Mesenchymal stem cell (in vitro differentiated cells and primary cell): ENCODE data around the gene TRPV4.
A peak's percentile ranks its signal among the peaks of the same experiment; 100 is the strongest.

Source experiments
- DNase-seq: peaks from one replicate; pipeline ENCODE4 v3.0.0-alpha.2; 2013
- H2AFZ ChIP-seq: one replicate; pipeline ENCODE4 v1.6.1; 2013; ENCODE audit warnings: low read depth, mild to moderate bottlenecking, control low read depth, inconsistent platforms, low read length, moderate library complexity
- H2AK5ac ChIP-seq: 2 replicates; pipeline ENCODE4 v1.6.1; 2013; ENCODE audit warnings: low read length, moderate library complexity, mild to moderate bottlenecking, inconsistent platforms; ENCODE audit not compliant: severe bottlenecking
- H2BK120ac ChIP-seq: one replicate; pipeline ENCODE4 v1.6.1; 2013; ENCODE audit warnings: low read depth, mild to moderate bottlenecking, inconsistent platforms, low read length, moderate library complexity
- H2BK12ac ChIP-seq, 2 experiments: one replicate each; pipeline ENCODE4 v1.6.1; 2013; ENCODE audit warnings: inconsistent platforms in 2 of 2, low read length in 2 of 2, mild to moderate bottlenecking in 2 of 2, moderate library complexity in 2 of 2, control low read depth in 1 of 2
- H2BK15ac ChIP-seq: one replicate; pipeline ENCODE4 v1.6.1; 2013; ENCODE audit warnings: mild to moderate bottlenecking, low read depth, inconsistent platforms; ENCODE audit not compliant: poor library complexity, severe bottlenecking
- H2BK5ac ChIP-seq: 2 replicates; pipeline ENCODE4 v1.6.1; 2013; ENCODE audit warnings: low read depth, mild to moderate bottlenecking, low read length, control low read depth, inconsistent platforms; ENCODE audit not compliant: poor library complexity, severe bottlenecking
- H3K14ac ChIP-seq, 2 experiments: one replicate each; pipeline ENCODE4 v1.6.1; 2013; ENCODE audit warnings: inconsistent platforms in 2 of 2, low read length in 2 of 2, control low read depth in 1 of 2, mild to moderate bottlenecking in 1 of 2, moderate library complexity in 1 of 2
- H3K18ac ChIP-seq, 2 experiments: one replicate each; pipeline ENCODE4 v1.6.1; 2013; ENCODE audit warnings: inconsistent platforms in 2 of 2, low read length in 2 of 2, control low read depth in 1 of 2, low read depth in 1 of 2, mild to moderate bottlenecking in 1 of 2
- H3K23ac ChIP-seq, 2 experiments: one replicate each; pipeline ENCODE4 v1.6.1; 2013; ENCODE audit warnings: inconsistent platforms in 2 of 2, low read length in 2 of 2, mild to moderate bottlenecking in 2 of 2, moderate library complexity in 2 of 2, control low read depth in 1 of 2
- H3K27ac ChIP-seq: 2 replicates; pipeline ENCODE4 v1.5.1; 2013; ENCODE audit warnings: mild to moderate bottlenecking, moderate library complexity, low read length, control low read depth, inconsistent platforms; ENCODE audit not compliant: poor library complexity, severe bottlenecking
- H3K27me3 ChIP-seq, 2 experiments: 2 replicates each; pipeline versions ENCODE4 v1.6.1 to v1.7.0; 2013; ENCODE audit warnings: low read length in 2 of 2, mild to moderate bottlenecking in 2 of 2, moderate library complexity in 2 of 2, control low read depth in 1 of 2, inconsistent platforms in 1 of 2; ENCODE audit not compliant: control insufficient read depth in 1 of 2, insufficient read depth in 1 of 2
- H3K36me3 ChIP-seq, 2 experiments: 2 replicates each; pipeline versions ENCODE4 v1.6.1 to v1.7.0; 2013; ENCODE audit warnings: low read length in 2 of 2, control low read depth in 1 of 2, inconsistent platforms in 1 of 2, low read depth in 1 of 2, mild to moderate bottlenecking in 1 of 2; ENCODE audit not compliant: insufficient read depth in 2 of 2, control insufficient read depth in 1 of 2
- H3K4ac ChIP-seq, 2 experiments: one replicate each; pipeline ENCODE4 v1.6.1; 2013; ENCODE audit warnings: inconsistent platforms in 2 of 2, low read length in 2 of 2, mild to moderate bottlenecking in 2 of 2, moderate library complexity in 2 of 2, control low read depth in 1 of 2, low read depth in 1 of 2
- H3K4me1 ChIP-seq: 2 replicates; pipeline ENCODE4 v1.6.1; 2013; ENCODE audit warnings: low read depth, low read length, control low read depth; ENCODE audit not compliant: control insufficient read depth, insufficient read depth
- H3K4me2 ChIP-seq: 2 replicates; pipeline ENCODE4 v1.6.1; 2013; ENCODE audit warnings: low read length, mild to moderate bottlenecking, inconsistent platforms; ENCODE audit not compliant: poor library complexity, severe bottlenecking
- H3K4me3 ChIP-seq, 2 experiments: 2 replicates each; pipeline versions ENCODE4 v1.5.1 to v1.7.0; 2013; ENCODE audit warnings: low read length in 2 of 2, mild to moderate bottlenecking in 2 of 2, control low read depth in 1 of 2, low read depth in 1 of 2; ENCODE audit not compliant: insufficient read depth in 1 of 2
- H3K79me1 ChIP-seq: replicated peaks from 2 replicates; pipeline ENCODE4 v1.6.1; 2013; ENCODE audit warnings: mild to moderate bottlenecking, control low read depth, low read length, inconsistent platforms; ENCODE audit not compliant: poor library complexity, severe bottlenecking
- H3K9ac ChIP-seq: 2 replicates; pipeline ENCODE4 v1.7.0; 2013; ENCODE audit warnings: mild to moderate bottlenecking, low read length, moderate library complexity
- H3K9me3 ChIP-seq: 2 replicates; pipeline ENCODE4 v1.7.0; 2013; ENCODE audit warnings: mild to moderate bottlenecking, low read length; ENCODE audit not compliant: control insufficient read depth
- H4K8ac ChIP-seq: one replicate; pipeline ENCODE4 v1.6.1; 2013; ENCODE audit warnings: inconsistent platforms, mild to moderate bottlenecking, low read length, moderate library complexity
- H4K91ac ChIP-seq: one replicate; pipeline ENCODE4 v1.6.1; 2013; ENCODE audit warnings: mild to moderate bottlenecking, low read length, inconsistent platforms
- WGBS: methylation state at CpG from one replicate; pipeline ENCODE4 v1.1.7; 2013; ENCODE audit warnings: mixed read lengths; 5-methylcytosine and 5-hydroxymethylcytosine counted together

The TRPV4 gene

DNA sequence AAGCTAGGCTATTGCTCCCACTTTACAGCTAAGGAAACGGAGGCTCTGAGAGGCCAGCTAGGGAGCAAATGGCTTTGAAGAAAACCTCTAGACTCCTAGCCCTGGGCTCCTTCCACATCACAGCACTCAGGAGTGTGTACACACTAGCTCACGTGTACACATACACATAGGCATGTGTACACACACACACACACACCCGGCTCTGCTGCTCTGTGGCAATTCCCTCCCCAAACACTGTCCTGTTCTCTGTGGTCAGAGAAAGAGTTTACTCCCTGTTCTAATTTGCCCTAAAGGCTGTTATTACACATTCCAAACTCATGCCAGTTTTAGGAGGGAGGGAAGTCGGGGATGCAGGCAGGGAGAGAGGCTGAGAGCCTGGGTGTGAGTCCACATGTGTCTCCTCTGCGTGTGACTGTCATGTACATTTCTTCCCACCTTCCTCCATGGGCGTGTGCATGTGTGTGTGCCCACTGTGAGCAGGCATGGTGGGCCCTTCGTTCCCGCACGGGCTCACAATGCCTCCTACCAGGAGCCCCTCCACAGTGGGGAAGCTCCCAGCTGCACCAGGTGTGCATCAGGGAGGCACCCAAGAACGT, 14.2 kb downstream of the TRPV4 start:
- WGBS: 71% methylated on average over 10 of the region's 10 CpGs
- Histone ChIP-seq H2BK5ac (no peak overlapping the region), H3K18ac (no peak overlapping the region), H2BK120ac (no peak overlapping the region), H4K91ac (no peak overlapping the region), H3K79me1 (peaks cover 1% of the 10 kb centered on the region), H3K23ac (no peak overlapping the region), H2BK12ac (no peak overlapping the region), H4K8ac (no peak overlapping the region), H3K14ac (no peak overlapping the region), H3K4me2 (no peak overlapping the region), H3K9me3 (peaks cover 2% of the 10 kb centered on the region), H3K36me3 (peaks cover 3 to 7% of the 10 kb centered on the region in 2 experiments), H2AFZ (no peak overlapping the region), H3K4me1 (peaks cover 10% of the 10 kb centered on the region), H3K27me3 (peaks cover 4 to 14% of the 10 kb centered on the region in 2 experiments), H2AK5ac (no peak overlapping the region), H2BK15ac (no peak overlapping the region), H3K4ac (no peak overlapping the region), H3K4me3 (no peak overlapping the region), H3K27ac (no peak overlapping the region), H3K9ac (no peak overlapping the region)
- peak; percentile 9 for DNase-seq

DNA sequence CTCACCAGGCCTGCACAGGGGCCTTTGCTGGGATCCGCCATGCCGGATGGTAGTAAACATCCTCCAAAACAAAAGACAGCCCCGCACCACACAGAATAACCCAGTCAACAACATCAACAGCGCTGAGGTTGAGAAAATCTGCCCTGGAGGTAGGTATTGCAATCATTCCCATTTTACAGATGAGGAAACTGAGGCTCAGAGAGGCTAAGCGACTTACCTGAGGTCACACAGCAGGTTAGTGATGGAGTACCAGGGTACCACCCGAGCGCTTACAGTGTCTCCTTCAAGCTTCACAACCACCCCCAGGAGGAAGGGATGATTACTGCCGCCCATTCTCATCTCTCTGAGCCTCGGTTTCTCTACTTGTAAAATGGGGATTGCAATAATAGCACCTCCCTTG, 14.9 kb downstream of the TRPV4 start:
- H3K23ac ChIP-seq: no peak overlapping the region
- no peak overlapping the region for H3K4ac ChIP-seq
- no peak overlapping the region for H3K9ac ChIP-seq
- H2AFZ ChIP-seq: no peak overlapping the region
- H3K27me3 ChIP-seq: peaks cover 4 to 14% of the 10 kb centered on the region in 2 experiments
- H4K91ac ChIP-seq: no peak overlapping the region
- no peak overlapping the region for H3K4me3 ChIP-seq
- 94% methylated on average over 4 of the region's 9 CpGs for WGBS
- no peak overlapping the region for H3K4me2 ChIP-seq
- H2BK120ac ChIP-seq: no peak overlapping the region
- H3K9me3 ChIP-seq: peaks cover 8% of the 10 kb centered on the region
- peaks cover 7 to 9% of the 10 kb centered on the region in 2 experiments for H3K36me3 ChIP-seq
- no peak overlapping the region for H2BK15ac ChIP-seq
- H3K14ac ChIP-seq: no peak overlapping the region
- H4K8ac ChIP-seq: no peak overlapping the region
- no peak overlapping the region for H2BK12ac ChIP-seq
- H3K27ac ChIP-seq: no peak overlapping the region
- H3K4me1 ChIP-seq: peaks cover 9% of the 10 kb centered on the region
- DNase-seq: no peak
- H2AK5ac ChIP-seq: no peak overlapping the region
- H2BK5ac ChIP-seq: no peak overlapping the region
- no peak overlapping the region for H3K18ac ChIP-seq
- peaks cover 1% of the 10 kb centered on the region for H3K79me1 ChIP-seq

DNA sequence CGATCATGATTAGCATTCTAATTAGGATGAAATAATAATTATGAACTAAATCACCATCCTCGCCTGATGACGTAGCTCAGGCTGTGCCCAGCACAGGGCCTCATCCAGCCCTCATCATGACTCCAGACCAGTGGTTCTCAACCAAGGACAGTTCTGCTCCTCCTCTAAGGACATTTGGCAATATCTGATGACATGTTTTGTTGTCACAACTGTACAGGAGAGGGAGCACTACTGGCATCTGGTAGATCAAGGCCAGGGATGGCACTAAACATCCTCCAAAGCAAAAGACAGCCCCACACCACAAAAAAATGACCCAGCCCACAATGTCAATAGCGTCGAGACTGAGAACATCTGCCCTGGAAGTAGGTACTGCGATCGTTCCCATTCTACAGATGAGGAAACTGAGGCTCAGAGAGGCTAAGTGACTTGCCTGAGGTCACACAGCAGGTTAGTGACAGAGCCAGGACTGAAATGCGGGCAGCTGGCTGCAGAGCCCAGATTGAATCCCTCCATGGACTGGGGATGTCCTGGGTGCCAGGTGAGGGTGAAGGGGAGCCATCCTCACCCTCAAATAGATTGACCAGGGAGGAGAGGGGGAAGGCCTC, 15.5 kb downstream of the TRPV4 start:
- Histone ChIP-seq H2BK5ac (no peak overlapping the region), H2BK120ac (no peak overlapping the region), H3K18ac (no peak overlapping the region), H4K8ac (no peak overlapping the region), H3K79me1 (peaks cover 1% of the 10 kb centered on the region), H3K27ac (no peak overlapping the region), H3K4ac (no peak overlapping the region), H3K4me1 (peaks cover 4% of the 10 kb centered on the region), H2BK12ac (no peak overlapping the region), H3K4me3 (no peak overlapping the region), H3K4me2 (no peak overlapping the region), H3K36me3 (peaks cover 7 to 9% of the 10 kb centered on the region in 2 experiments), H2AFZ (no peak overlapping the region), H4K91ac (no peak overlapping the region), H2BK15ac (no peak overlapping the region), H3K27me3 (peaks cover 4 to 14% of the 10 kb centered on the region in 2 experiments), H3K14ac (no peak overlapping the region), H3K9me3 (peaks cover 8% of the 10 kb centered on the region), H2AK5ac (no peak overlapping the region), H3K23ac (no peak overlapping the region), H3K9ac (no peak overlapping the region)
- no peak for DNase-seq
- WGBS: 96% methylated on average over 8 of the region's 8 CpGs

DNA sequence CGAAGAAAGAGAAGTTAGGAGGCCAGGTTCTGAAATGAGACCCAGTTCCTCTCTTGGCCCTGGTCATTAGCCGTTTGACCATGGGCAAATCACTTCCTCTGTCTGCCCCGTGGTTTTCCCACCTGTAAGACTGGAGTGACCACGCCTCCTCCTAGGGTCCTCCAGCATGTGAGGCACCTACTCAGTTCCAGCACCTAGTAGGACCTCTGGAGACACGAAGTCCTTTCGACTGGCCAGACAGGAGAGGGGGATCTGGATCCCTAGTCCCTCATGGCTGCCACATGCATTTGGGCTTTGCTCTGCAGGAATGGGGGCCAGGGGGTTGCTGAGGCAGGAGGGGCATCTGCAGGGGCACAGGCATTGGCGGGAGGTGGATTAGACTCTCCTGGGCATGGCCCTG, 16.3 kb downstream of the TRPV4 start:
- H3K14ac ChIP-seq: no peak overlapping the region
- peaks cover 1% of the 10 kb centered on the region for H3K79me1 ChIP-seq
- no peak overlapping the region for H3K18ac ChIP-seq
- H2BK5ac ChIP-seq: no peak overlapping the region
- peaks cover 7 to 9% of the 10 kb centered on the region in 2 experiments for H3K36me3 ChIP-seq
- H3K27me3 ChIP-seq: peaks cover 4 to 14% of the 10 kb centered on the region in 2 experiments
- H3K4me1 ChIP-seq: no peaks in the 10 kb centered on the region
- H3K4me3 ChIP-seq: no peak overlapping the region
- no peak overlapping the region for H3K9ac ChIP-seq
- DNase-seq: no peak
- H2BK15ac ChIP-seq: no peak overlapping the region
- no peak overlapping the region for H3K23ac ChIP-seq
- no peak overlapping the region for H4K8ac ChIP-seq
- no peak overlapping the region for H3K4me2 ChIP-seq
- H2BK12ac ChIP-seq: no peak overlapping the region
- WGBS: 91% methylated on average over 7 of the region's 7 CpGs
- H3K27ac ChIP-seq: no peak overlapping the region
- peaks cover 8% of the 10 kb centered on the region for H3K9me3 ChIP-seq
- no peak overlapping the region for H2BK120ac ChIP-seq
- no peak overlapping the region for H2AFZ ChIP-seq
- H2AK5ac ChIP-seq: no peak overlapping the region
- no peak overlapping the region for H3K4ac ChIP-seq
- H4K91ac ChIP-seq: no peak overlapping the region
